Keratinocyte (primary cell): ENCODE data around the gene HDAC9. TPM values are rescaled to one million over a fixed set of nuclear protein-coding genes. Genes with fewer than 3 reads are reported as not detected.

ENCODE experiments used
- DNase-seq: peaks from one replicate; pipeline ENCODE4 v3.0.0-alpha.2; 2011; ENCODE audit warnings: low read depth, missing footprints, low spot score
- FAIRE-seq: peaks from 2 replicates; lab custom pipeline; 2011; peaks lifted over from hg19 to GRCh38; lab: Jason Lieb, UNC
- H2AFZ ChIP-seq: 2 replicates; pipeline ENCODE4 v1.6.0; 2012; ENCODE audit warnings: low read length, control low read depth, inconsistent platforms; ENCODE audit not compliant: control insufficient read depth
- H3K27ac ChIP-seq: 2 replicates; pipeline ENCODE4 v1.5.1; 2011; ENCODE audit warnings: low read length; ENCODE audit not compliant: control insufficient read depth, insufficient read depth
- H3K27me3 ChIP-seq: 3 replicates; pipeline ENCODE4 v1.6.0; 2011; ENCODE audit warnings: low read length; ENCODE audit not compliant: control insufficient read depth, insufficient read depth; ENCODE audit errors: extremely low read depth
- H3K36me3 ChIP-seq, 2 experiments: 2 replicates in 1 of 2; 3 replicates in 1 of 2; pipeline ENCODE4 v1.5.1; 2011; ENCODE audit warnings: low read length in 2 of 2, mild to moderate bottlenecking in 1 of 2; ENCODE audit not compliant: control insufficient read depth in 2 of 2, insufficient read depth in 2 of 2; ENCODE audit errors: extremely low read depth in 1 of 2
- H3K4me1 ChIP-seq: 3 replicates; pipeline ENCODE4 v1.5.1; 2011; ENCODE audit warnings: low read length; ENCODE audit not compliant: control insufficient read depth, insufficient read depth; ENCODE audit errors: extremely low read depth
- H3K4me2 ChIP-seq: 3 replicates; pipeline ENCODE4 v1.6.0; 2011; ENCODE audit warnings: low read depth, low read length; ENCODE audit not compliant: control insufficient read depth, insufficient read depth; ENCODE audit errors: extremely low read depth
- H3K4me3 ChIP-seq, 3 experiments: fragments of 200-600 bp in 1 of 3; sonication (generic) in 1 of 3; 2 replicates in 2 of 3; 3 replicates in 1 of 3; pipeline ENCODE4 v1.5.1; 2011 to 2016; ENCODE audit warnings: low read length in 3 of 3, mild to moderate bottlenecking in 3 of 3, control low read depth in 2 of 3, inconsistent platforms in 1 of 3, low read depth in 1 of 3, mixed read lengths in 1 of 3, mixed run types in 1 of 3, moderate library complexity in 1 of 3; ENCODE audit not compliant: control insufficient read depth in 2 of 3, insufficient read depth in 2 of 3; ENCODE audit errors: extremely low read depth in 1 of 3
- H3K79me2 ChIP-seq: 2 replicates; pipeline ENCODE4 v1.6.0; 2012; ENCODE audit warnings: low read length; ENCODE audit not compliant: control insufficient read depth, insufficient read depth
- H3K9ac ChIP-seq: 3 replicates; pipeline ENCODE4 v1.6.0; 2011; ENCODE audit warnings: low read length; ENCODE audit not compliant: control insufficient read depth, insufficient read depth; ENCODE audit errors: extremely low read depth
- H3K9me1 ChIP-seq: 3 replicates; pipeline ENCODE4 v1.6.0; 2011; ENCODE audit warnings: low read length; ENCODE audit not compliant: control insufficient read depth, insufficient read depth; ENCODE audit errors: extremely low read depth
- H3K9me3 ChIP-seq: 2 replicates; pipeline ENCODE4 v1.5.1; 2012; ENCODE audit warnings: low read depth, low read length; ENCODE audit not compliant: control insufficient read depth
- H4K20me1 ChIP-seq: 3 replicates; pipeline ENCODE4 v1.6.0; 2011; ENCODE audit warnings: low read length; ENCODE audit not compliant: control insufficient read depth, insufficient read depth; ENCODE audit errors: extremely low read depth
- EZH2 ChIP-seq: IDR thresholded peaks from one replicate; pipeline ENCODE4 v1.6.1; 2012; ENCODE audit warnings: inconsistent platforms, mild to moderate bottlenecking, low read length, moderate library complexity
- dilution Hi-C: fragments of 300-500 bp; cut with MboI; formaldehyde crosslinking; loops from one replicate; pipeline ENCODE4 v1.7.0; 2020; ENCODE audit warnings: low sequenced_read_pairs; ENCODE audit not compliant: extremely low pct_ligation_motif_present
- polyA plus RNA-seq, 5 experiments: library from polyadenylated mRNA; depleted of rRNA in 3 of 5; stranded (reverse) in 3 of 5; stranded (forward) in 1 of 5; unstranded in 1 of 5; fragments of >200 nt; gene quantifications; 1 replicate in 1 of 5; 2 replicates in 3 of 5; 3 replicates in 1 of 5; pipeline versions ENCODE4 v1.2.1 to v1.2.3, GENCODE V29; 2011 to 2012; ENCODE audit warnings: missing spikeins in 2 of 5, low read depth in 1 of 5, low replicate concordance in 1 of 5
- TF ChIP-seq, protein P1 (sequence below), 3 experiments: IDR thresholded peaks in 1 of 3; conservative IDR thresholded peaks in 1 of 3; optimal IDR thresholded peaks in 1 of 3; 2 replicates in 2 of 3; 3 replicates in 1 of 3; pipeline versions ENCODE3 to v1.5.1; 2011; ENCODE audit warnings: low read length in 3 of 3, mild to moderate bottlenecking in 3 of 3, moderate library complexity in 2 of 3, control low read depth in 1 of 3, inconsistent platforms in 1 of 3; ENCODE audit not compliant: insufficient read depth in 2 of 3; ENCODE audit errors: extremely low read depth in 1 of 3

The HDAC9 gene
- polyA plus RNA-seq, 1 donor (not counting 4 experiments of a cell fraction or from before 2014, with no cell fraction given) = 24.6 TPM

DNA sequence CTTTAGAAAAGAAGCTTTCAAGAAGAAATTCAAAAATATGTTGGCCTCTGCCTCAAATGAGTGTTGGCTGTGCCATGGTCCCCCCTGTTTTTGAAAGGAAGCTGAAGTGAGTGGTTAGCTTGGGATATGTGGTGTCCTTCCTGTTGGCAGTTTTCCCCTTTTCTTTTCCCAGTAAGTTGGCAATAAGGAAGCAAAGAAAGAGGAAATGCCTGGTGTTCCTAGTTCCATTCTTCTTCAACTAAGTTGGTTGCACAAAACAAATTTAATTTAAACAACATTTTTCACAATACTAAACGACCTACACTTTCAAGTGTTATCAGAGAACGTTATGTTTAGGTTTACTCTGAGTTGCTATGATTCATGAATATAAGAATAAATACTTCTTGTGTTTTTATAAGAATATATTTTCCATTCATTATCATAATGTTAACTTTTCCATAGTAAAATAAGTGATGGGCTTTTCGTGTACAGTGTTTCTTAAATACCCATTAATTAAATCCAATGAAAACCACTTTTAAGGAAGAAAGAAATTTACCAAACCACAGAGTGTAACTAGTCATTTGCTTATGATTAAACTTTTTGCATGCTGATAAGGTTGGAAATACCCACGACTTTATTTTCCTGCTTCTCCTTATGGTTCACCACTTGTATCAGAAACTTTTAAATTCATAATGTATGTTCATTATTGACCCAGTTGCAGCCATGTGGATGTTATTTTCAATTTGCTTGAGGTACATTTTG lies 7.7 kb downstream of the HDAC9 start:
- dilution Hi-C loops = no loop called here
- TF ChIP-seq EZH2 = no peak
- TF ChIP-seq, protein P1, sequence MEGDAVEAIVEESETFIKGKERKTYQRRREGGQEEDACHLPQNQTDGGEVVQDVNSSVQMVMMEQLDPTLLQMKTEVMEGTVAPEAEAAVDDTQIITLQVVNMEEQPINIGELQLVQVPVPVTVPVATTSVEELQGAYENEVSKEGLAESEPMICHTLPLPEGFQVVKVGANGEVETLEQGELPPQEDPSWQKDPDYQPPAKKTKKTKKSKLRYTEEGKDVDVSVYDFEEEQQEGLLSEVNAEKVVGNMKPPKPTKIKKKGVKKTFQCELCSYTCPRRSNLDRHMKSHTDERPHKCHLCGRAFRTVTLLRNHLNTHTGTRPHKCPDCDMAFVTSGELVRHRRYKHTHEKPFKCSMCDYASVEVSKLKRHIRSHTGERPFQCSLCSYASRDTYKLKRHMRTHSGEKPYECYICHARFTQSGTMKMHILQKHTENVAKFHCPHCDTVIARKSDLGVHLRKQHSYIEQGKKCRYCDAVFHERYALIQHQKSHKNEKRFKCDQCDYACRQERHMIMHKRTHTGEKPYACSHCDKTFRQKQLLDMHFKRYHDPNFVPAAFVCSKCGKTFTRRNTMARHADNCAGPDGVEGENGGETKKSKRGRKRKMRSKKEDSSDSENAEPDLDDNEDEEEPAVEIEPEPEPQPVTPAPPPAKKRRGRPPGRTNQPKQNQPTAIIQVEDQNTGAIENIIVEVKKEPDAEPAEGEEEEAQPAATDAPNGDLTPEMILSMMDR (optimal IDR thresholded peaks at IDR 0.05 in 1 of 3, IDR thresholded peaks at IDR 0.05 in 1 of 3, conservative IDR thresholded peaks at IDR 0.05 in 1 of 3; ENCODE audit: extremely low read depth in 1 of 3, insufficient read depth in 2 of 3, low read length in 3 of 3) = no peak
- FAIRE-seq = no peak

DNA sequence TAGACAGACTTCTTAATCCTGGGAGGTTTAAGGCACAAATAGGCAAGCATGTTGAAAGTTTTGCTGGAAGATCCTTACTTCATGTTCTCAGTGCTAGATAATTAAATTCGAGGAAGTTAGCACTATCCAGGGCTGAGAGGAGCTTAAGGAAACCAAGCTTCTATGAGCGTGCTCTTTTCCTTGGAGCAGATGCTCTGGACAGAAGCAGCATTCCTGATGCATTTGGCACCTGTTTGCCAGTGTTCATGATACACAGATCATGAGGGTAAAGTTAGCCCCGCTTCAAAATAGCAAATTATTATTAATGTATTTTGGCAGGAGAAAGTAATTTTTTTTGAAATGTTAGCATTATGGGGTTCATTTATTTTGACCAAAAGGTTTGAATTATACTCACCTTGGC lies 9.4 kb downstream of the HDAC9 start:
- no peak overlapping the region for H3K4me3 ChIP-seq
- no peak overlapping the region for H3K9ac ChIP-seq
- FAIRE-seq (no peak), DNase-seq (no peak)
- no peaks in the 10 kb centered on the region for H3K9me3 ChIP-seq
- dilution Hi-C loops = no loop called here
- no peaks in the 10 kb centered on the region for H3K36me3 ChIP-seq
- TF ChIP-seq, protein P1 (optimal IDR thresholded peaks at IDR 0.05 in 1 of 3, IDR thresholded peaks at IDR 0.05 in 1 of 3, conservative IDR thresholded peaks at IDR 0.05 in 1 of 3; ENCODE audit: extremely low read depth in 1 of 3, insufficient read depth in 2 of 3, low read length in 3 of 3) = no peak
- no peak for TF ChIP-seq EZH2
- no peaks in the 10 kb centered on the region for H3K27me3 ChIP-seq
- H3K79me2 ChIP-seq = peaks cover 8% of the 10 kb centered on the region
- peaks cover 10% of the 10 kb centered on the region for H3K4me1 ChIP-seq
- no peaks in the 10 kb centered on the region for H4K20me1 ChIP-seq
- H2AFZ ChIP-seq = no peak overlapping the region
- no peak overlapping the region for H3K27ac ChIP-seq
- H3K9me1 ChIP-seq = no peaks in the 10 kb centered on the region
- H3K4me2 ChIP-seq = no peak overlapping the region

More for the DNA sequence above, 7.7 kb downstream of the HDAC9 start:
- no peak overlapping the region for H3K4me3 ChIP-seq
- no peaks in the 10 kb centered on the region for H3K9me3 ChIP-seq
- H4K20me1 ChIP-seq = no peaks in the 10 kb centered on the region
- H3K79me2 ChIP-seq = no peaks in the 10 kb centered on the region
- H3K4me1 ChIP-seq = peaks cover 7% of the 10 kb centered on the region
- H3K27me3 ChIP-seq = no peaks in the 10 kb centered on the region
- no peak overlapping the region for H3K27ac ChIP-seq
- no peak for DNase-seq
- no peaks in the 10 kb centered on the region for H3K36me3 ChIP-seq
- no peak overlapping the region for H3K9ac ChIP-seq
- H3K9me1 ChIP-seq = no peaks in the 10 kb centered on the region
- H3K4me2 ChIP-seq = no peak overlapping the region
- H2AFZ ChIP-seq = no peak overlapping the region
